IPS-18c (cell line): ENCODE data around the gene MPST.

Experiments used
- H3K4me3 ChIP-seq: 2 replicates; pipeline ENCODE4 v1.7.0; 2013; ENCODE audit warnings: low read depth, mild to moderate bottlenecking, low read length, moderate library complexity; ENCODE audit not compliant: insufficient read depth
- H3K9me3 ChIP-seq: one replicate; pipeline ENCODE4 v1.6.1; 2013; ENCODE audit warnings: mild to moderate bottlenecking, low read length, moderate library complexity; ENCODE audit not compliant: control insufficient read depth, insufficient read depth

Gene MPST

DNA sequence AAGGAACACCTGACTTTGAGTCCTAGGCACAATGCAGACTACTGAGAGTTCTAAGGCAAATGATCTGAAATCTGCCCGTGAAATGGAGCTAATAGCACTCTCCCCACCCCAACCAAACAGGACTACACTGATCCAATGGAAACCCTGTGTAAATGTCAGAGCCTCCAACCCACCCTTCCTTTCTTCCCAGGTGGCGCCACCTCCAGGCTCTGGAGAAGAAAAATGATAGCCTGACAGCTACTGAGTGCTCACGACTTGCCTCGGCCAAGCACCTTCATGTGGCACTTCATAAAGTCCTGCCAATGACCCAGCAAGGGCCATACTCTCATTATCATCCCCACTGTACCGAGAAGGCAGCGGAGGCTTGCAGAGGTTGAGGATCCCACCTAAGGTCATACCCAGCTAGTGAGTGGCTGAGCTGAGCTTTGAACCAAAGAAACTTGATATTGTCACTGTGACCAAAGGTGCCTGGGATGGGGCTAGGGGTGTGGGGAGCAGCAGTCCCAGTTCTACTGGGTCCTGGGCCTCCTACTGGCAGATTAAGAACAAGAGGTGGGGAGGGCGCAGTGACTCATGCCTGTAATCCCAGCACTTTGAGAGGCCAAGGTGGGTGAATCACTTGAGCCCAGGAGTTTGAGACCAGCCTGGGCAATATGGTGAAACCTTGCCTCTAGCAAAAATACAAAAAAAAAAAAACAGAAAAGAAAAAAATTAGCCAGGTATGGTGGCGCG lies 20.8 kb upstream of the MPST start:
- Histone ChIP-seq H3K9me3 (no peaks in the 10 kb centered on the region), H3K4me3 (no peak overlapping the region)

- no peak overlapping the region for H3K4me3 ChIP-seq
- H3K9me3 ChIP-seq, result no peaks in the 10 kb centered on the region
Observed at GRCh38 chr22:36999463-36999862, 20.1 kb upstream of the MPST start.

GRCh38 chr22:37000676-37001534 lies 18.6 kb upstream of the MPST start:
- Histone ChIP-seq H3K9me3 (no peaks in the 10 kb centered on the region), H3K4me3 (no peak overlapping the region)

DNA sequence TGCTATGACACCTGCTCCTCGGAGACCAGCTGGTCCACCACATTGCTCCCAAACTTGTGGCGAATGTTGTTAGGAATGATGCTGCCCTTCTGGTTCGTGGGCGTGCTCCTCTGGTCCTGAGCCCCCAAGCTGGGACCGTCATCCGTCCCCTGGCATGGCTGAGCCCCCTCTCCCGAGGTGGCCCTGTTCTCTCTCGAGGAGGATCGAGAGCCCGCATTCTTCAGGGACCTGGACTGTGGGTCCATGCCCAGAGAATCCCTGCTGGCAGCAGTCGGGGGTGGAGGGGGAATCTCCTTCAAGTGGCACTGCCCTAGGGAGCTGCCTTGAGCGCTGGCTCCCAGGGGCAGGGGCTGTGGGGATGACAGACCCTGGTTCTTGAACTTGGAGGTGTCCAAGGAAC lies 17.7 kb upstream of the MPST start:
- no peaks in the 10 kb centered on the region for H3K9me3 ChIP-seq

GRCh38 chr22:37002633-37003032 lies 16.9 kb upstream of the MPST start:
- no peaks in the 10 kb centered on the region for H3K9me3 ChIP-seq
- no peak overlapping the region for H3K4me3 ChIP-seq

More for the DNA sequence above, 17.7 kb upstream of the MPST start:
- no peak overlapping the region for H3K4me3 ChIP-seq

GRCh38 chr22:37007651-37008050 lies 11.9 kb upstream of the MPST start:
- H3K4me3 ChIP-seq, result no peak overlapping the region

GRCh38 chr22:37008365-37008764 lies 11.2 kb upstream of the MPST start:
- no peak overlapping the region for H3K4me3 ChIP-seq
- no peaks in the 10 kb centered on the region for H3K9me3 ChIP-seq

More at GRCh38 chr22:37007651-37008050, 11.9 kb upstream of the MPST start:
- H3K9me3 ChIP-seq, result no peaks in the 10 kb centered on the region

GRCh38 chr22:37009490-37009889 lies 10.1 kb upstream of the MPST start:
- Histone ChIP-seq H3K4me3 (no peak overlapping the region), H3K9me3 (no peaks in the 10 kb centered on the region)

GRCh38 chr22:37010174-37010573 lies 9.4 kb upstream of the MPST start:
- no peak overlapping the region for H3K4me3 ChIP-seq
- H3K9me3 ChIP-seq, result no peaks in the 10 kb centered on the region

GRCh38 chr22:37010976-37011375 lies 8.6 kb upstream of the MPST start:
- Histone ChIP-seq H3K9me3 (no peaks in the 10 kb centered on the region), H3K4me3 (no peak overlapping the region)

- Histone ChIP-seq H3K4me3 (no peak overlapping the region), H3K9me3 (no peaks in the 10 kb centered on the region)
Observed at GRCh38 chr22:37011472-37011871, 8.1 kb upstream of the MPST start.

DNA sequence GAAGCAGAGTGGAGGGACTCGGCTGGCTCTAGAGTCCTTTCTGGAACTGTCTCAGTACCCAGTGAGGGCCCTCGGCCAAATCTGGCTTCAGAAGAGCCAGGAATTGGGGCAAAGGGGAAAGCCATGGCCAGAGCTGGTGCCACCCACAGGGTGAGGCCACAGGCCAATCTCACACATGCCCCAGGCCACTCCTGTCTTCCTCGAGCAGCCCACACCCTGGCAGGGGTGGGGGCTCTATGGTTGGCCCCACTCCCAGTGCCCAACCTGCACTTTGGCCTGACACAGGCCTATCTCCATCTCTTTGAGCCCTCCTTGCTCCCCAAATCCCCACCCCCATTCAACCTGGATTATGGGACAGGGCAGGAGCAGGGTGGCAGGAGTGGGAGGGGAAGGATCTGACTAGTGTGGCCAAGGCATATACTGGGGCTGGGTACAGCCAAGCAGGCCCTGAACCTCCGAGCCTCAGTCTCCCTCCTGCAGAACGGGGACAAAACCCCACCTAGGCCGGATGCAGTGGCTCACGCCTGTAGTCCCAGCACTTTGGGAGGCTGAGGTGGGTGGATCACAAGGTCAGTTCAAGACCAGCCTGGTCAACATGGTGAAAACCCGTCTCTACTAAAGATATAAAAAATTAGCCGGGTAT lies 7.2 kb upstream of the MPST start:
- H3K9me3 ChIP-seq, result no peaks in the 10 kb centered on the region
- H3K4me3 ChIP-seq, result no peak overlapping the region

- Histone ChIP-seq H3K4me3 (no peak overlapping the region), H3K9me3 (no peaks in the 10 kb centered on the region)
Observed at GRCh38 chr22:37012956-37013355, 6.6 kb upstream of the MPST start.

- H3K4me3 ChIP-seq, result no peak overlapping the region
- H3K9me3 ChIP-seq, result no peaks in the 10 kb centered on the region
Observed at GRCh38 chr22:37014415-37014806, 5.1 kb upstream of the MPST start.

DNA sequence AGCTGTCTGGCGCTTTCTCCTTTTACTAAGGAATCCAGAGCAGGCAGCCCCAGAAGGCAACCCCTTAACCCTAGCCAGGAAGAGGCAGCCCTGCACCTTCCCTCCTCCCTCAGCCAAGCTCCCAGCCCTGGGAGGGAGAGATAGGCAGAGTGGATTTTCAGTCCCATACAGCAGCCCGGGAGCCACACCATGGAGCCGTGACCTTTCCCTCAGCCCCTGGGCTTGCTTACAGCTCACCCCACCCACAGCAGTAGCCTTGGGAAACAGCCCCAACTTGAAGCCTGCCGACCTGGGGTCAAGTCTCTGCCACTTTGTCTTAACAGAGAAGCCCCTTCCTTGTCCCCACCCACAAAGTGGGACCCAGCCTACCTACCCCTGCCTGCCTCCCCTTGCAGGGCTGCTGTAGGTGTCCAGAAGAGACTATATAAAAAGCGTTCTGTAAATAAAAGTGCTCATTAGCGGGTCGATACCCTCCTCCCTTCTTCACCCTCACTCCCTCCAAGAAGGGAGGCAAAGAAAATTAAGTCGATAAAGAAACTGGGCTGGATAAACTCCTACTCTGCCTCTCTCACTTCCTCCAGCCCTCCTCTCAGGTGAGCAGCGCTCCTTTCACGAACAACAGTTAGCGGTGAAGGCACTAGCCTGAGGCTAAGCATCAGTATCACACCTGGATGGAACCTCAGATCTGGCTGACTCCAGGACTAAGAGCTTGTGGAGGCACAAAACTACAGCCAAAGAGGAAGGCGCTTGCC lies 4.5 kb upstream of the MPST start:
- no peak overlapping the region for H3K4me3 ChIP-seq
- H3K9me3 ChIP-seq, result no peaks in the 10 kb centered on the region

- Histone ChIP-seq H3K4me3 (no peak overlapping the region), H3K9me3 (no peaks in the 10 kb centered on the region)
Observed at GRCh38 chr22:37015587-37015878, 4.0 kb upstream of the MPST start.

- H3K4me3 ChIP-seq, result no peak overlapping the region
Observed at GRCh38 chr22:37016134-37016910, 3.2 kb upstream of the MPST start.

More at GRCh38 chr22:37016134-37016910, 3.2 kb upstream of the MPST start:
- H3K9me3 ChIP-seq, result no peaks in the 10 kb centered on the region
